GM19193 (cell line): Measurements from ENCODE around the gene GALNT2.

Experiments
- POLR2A ChIP-seq: IDR thresholded peaks from 4 replicates; pipeline ENCODE4 v1.6.1; 2011; ENCODE audit not compliant: insufficient read depth, insufficient read length; ENCODE audit errors: extremely low read depth

Gene GALNT2

DNA sequence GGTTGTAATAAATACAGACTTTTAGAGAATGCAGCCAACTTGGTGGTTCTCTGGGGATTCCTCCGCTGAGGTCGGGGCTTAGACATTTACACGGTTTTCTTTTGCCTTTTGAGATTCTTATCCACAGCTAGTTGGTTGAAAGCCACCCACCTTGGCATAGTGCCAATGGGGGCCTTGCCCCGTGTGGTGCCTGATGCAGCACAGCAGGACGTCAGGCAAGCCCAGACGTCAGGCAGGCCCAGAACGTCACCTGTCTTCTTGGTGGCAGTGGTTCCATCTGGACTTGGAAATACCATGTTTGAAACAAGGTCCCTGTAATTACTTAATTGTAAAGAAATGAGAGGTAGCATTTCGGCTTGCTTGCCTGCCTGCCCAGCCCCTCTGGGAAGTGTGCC, 78.5 kb downstream of the GALNT2 start:
- TF ChIP-seq POLR2A, result no peak

DNA sequence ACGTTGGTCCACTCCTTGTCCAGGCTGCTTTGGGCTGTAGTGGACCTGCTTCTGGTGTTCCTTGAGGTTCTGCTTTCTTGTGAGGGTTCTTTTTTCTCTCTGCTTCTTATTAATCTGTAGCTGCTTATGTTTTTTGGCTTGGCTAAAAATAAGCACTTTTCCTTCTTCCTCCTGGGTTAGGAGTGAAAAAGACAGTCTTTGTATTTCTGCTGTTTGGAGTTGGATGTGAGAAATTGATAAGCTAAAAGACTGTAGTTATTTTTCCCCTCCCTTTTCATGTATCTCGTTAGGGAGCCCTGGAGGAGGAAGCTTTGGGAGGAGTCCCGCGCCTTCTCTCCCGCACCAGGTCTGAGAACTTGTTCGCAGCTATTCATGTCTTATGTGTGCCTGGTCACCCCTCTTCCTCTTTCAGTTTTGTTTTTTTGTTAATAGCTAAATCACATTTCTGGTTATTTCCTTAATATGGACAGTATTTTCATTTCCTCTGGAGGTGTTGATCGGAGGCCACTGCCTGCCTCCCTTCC, 79.0 kb downstream of the GALNT2 start:
- TF ChIP-seq POLR2A, result no peak

DNA sequence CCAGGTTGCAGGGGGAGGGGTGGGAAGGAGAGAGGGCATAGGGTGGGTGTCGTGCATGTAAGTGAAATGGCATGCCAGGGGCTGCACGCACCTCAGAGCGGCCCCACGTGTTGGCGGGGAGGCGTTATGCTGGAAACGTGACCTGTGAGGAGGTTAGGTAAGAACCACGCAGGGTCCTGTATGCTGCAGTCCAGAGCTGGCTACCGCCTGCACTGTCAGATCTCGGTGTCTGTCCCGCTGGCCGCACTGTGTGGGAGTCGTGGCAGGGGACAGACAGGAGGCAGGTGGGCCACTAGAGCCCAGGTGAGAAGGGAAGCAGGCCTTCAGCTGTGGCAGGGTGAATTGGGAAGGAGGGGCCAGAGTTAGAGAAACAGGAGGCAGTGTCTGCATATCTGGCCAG, 79.7 kb downstream of the GALNT2 start:
- no peak for TF ChIP-seq POLR2A

DNA sequence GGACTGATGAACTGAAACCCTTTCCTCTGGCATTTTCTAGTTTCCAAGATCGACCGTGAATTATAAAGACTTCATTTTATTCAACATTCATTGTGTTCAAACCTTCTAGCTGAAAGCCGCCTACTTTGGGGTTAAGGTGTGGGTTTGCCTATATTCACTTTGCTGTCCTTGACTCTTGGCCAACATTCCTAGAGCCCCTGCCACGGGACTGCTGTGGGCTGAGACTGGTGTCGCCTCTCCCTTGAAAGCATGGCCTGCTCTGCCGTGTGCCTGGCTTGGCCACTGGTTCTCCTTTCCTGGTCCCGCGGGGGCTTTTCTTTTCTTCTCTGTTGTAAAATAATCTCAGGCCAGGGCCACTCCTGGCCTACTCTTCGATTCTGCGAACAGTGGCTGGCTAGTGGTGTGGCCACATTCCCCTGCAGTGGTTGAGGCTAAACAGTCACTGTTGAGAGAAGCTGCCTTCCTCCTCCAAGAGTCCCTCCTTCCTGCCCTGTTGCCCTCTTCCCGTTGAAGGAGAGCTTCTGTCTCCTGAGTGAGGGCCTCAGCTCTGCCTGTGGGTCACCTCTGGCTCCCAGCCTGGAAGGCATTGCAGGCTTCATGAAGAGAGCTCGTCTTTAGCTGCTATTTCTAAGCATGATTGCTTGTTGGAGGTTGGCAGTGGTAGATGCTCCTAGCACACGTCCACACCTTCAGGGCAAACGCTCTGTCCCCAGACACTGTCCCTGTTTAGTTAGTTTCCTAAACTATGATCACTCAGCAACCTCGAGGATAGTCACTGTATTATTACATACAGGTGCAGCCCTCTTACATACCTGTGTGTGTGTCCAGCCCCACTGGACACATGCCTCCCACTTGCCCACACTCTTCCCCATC, 80.5 kb downstream of the GALNT2 start:
- no peak for TF ChIP-seq POLR2A

DNA sequence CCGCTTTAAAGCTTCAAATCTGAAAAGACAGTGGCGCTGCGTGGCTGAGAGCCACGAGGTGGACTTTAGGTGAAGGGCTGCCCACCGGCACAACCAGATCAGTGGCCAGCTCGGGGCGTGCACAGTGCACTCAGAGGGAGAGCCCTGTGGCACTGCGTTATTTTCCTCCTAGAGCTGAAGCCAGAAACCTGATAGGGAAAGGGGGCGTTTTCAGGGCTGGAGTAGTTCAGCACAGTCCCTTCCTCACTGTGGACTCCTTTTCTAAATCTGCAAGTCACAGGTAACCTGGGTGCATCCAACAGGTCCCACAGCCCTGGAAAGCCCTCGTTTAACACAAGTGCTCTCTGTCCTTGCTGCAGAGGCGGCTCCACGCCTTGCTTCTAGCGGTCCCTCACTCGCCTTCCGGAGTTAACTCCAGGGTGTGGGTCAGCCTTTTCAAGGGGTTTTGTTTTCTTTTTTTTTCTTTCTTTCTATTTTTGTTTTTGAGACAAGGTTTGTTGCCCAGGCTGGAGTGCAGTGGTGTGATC, 81.2 kb downstream of the GALNT2 start:
- TF ChIP-seq POLR2A, result no peak

DNA sequence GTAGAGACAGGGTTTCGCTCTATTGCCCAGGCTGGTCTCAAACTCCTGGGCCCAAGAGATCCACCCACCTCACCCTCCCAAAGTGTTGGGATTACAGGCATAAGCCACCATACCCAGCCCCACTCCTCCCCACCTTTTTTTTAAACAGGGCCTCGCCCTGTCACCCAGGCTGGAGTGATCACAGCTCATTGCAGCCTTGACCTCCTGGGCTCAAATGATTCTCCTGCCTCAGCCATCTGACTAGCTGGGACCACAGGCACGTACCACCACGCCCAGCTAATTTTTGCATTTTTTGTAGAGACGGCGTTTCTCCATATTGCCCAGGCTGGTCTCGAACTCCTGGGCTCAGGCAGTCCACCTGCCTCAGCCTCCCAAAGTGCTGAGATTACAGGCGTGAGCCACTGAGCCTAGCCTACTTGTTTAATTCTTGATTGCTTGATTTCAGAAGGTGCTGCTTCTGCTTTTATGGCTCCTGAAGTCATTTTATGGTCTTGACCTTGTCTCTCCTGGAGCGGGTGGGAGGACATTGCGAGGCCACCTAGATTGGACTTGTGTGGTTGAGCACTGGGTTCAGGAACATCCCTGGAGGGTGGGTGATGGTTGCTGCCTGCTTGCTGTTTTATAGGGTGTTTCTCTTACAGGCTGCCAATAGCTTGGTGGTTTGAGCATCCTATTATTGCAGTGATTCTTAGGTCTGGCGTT, 81.9 kb downstream of the GALNT2 start:
- no peak for TF ChIP-seq POLR2A

DNA sequence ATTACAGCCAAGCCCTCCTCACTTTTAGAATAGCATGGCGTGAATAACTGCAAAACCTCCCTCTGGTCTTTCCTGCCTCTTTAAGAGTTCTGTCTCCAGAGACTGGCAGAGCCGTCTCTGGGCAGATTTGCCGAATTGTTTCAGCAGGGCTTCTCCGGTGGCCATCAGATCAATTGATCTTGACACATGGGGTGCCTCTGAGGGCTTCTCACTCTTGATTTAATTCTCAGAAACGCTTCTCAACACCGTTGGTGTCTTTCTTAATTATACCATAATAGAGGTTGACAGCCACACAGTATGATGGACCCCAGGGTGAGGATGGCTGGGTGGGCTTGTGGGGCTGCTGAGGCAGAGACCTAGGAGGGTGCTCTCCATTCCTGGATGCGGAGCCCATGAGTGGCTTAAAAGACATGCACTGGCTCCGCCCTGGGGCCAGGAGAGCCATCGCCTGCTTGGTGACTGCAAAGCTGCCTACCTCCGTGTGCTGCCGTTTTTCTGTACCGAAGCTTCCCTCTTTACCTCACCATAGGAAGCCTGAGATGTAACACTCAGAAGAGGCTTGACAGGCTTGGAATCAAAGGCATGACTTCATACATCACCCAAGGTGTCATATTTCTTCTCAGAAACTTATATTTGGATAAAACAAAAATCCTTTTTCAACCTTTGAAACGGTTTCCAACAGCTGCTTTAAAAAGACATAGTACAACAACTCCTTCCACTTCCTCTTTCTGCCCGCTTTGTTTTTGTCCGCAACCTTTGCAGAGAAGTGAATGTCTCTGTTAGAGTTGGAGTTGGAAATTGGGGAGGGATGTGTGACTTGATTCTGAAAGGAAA, 82.9 kb downstream of the GALNT2 start:
- peak; percentile 36 for TF ChIP-seq POLR2A

DNA sequence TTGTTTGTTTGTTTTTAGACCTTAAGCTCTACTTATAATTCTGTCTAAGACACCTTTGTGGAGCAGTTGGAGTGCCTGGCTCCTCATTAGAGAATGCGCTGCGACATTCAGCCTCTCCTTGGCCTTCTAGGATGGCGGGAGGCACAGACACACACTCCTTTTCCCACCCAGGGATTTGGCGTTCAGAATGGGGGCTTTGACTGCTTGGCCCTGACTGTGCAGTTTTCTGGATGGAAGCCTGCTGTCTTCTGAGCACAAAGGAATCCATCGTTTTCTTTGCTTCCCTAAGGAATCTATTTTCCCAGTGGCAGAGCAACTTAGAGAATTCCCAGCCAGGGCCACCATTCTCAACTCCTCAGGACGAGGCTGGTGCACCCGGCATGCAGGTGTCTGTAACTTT, 83.6 kb downstream of the GALNT2 start:
- TF ChIP-seq POLR2A, result no peak

DNA sequence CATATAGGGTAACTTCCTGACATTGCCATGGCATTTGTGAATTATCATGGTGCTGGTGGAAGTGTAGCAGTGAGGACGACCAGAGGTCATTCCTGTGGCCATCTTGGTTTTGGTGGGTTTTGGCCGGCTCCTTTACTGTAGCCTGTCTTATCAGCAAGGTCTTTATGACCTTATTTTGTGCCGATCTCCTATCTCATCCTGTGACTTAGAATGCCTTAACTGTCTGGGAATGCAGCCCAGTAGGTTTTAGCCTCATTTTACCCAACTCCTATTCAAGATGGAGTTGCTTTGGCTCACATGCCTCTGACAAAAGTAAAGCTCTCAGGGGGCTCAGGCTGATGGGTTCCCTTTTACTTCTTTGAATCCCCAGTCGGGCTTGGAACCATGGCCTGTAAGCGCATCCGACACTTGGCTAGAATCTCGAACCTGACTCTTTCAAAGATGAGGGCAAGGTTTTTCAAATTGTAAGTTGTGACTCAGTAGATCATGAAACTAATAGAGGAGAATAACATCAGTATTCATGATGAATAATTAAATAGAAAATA, 85.0 kb downstream of the GALNT2 start:
- TF ChIP-seq POLR2A, result no peak

DNA sequence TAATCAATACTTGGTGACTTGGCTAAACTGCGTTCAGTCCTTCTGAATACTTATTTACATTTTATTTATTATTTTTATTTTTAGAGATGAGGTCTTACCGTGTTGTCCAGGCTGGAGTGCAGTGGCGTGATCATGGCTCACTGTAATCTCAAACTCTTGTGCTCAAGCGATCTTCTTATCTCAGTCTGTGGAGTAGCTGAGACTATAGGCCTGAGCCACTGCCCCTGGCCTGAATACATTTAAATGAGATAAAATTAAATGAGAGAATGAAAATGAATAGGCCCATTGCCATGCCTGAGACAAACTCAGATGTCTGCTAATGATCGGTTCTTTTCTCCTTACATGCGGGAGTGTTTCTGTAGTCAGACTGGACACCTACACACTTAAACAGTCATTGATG, 86.0 kb downstream of the GALNT2 start:
- TF ChIP-seq POLR2A, result no peak

DNA sequence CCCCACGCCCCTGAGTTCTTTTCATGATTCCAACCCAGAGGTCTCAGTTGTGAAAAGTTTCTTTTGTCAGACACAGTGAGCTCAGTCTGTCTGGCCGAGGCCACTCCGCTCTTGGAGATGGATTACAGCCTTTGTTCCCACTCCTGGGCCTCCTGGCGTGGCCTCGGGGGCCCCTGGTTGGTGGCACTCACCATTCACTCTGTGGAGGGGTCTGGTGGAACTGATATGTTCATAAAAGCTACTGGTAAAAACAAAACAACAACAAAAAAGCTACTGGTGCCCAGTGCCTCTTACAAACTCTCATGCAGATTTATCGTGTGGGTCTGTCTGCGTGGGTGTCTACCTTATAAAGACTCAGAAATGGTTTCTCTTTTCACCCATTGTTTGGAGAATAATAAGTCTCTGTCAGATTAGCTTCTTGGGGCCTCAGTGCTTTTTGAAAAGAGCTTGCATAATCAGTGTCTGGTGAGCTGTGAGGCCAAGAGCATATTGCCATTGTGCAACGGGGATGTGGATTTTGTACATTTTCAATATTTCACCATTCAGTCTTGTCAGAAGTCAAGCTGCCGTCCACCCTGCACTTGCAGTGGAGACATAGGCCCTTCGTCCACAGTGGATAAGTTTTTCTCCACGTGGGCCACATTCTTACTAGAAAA, 86.7 kb downstream of the GALNT2 start:
- TF ChIP-seq POLR2A, result no peak

DNA sequence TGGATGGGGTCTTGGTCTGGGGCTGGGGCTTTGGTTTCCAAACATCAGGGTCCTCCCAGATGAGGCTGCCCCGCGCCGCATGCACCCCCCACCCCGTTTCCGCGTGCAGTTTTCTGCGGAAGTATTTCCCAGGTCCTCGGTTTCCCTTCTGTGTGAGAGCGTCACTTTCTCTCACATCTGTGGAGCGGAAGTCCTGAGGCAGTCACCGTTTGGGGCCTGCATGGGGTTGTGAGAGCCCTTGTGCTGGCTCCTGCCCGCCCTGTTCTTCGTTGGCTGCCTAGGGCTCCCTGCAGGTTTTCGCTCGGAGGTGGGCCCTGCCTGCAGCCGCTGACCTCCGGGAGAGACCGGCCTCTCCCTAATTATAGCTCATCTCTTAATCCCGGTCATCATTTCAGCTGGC, 88.0 kb downstream of the GALNT2 start:
- no peak for TF ChIP-seq POLR2A

DNA sequence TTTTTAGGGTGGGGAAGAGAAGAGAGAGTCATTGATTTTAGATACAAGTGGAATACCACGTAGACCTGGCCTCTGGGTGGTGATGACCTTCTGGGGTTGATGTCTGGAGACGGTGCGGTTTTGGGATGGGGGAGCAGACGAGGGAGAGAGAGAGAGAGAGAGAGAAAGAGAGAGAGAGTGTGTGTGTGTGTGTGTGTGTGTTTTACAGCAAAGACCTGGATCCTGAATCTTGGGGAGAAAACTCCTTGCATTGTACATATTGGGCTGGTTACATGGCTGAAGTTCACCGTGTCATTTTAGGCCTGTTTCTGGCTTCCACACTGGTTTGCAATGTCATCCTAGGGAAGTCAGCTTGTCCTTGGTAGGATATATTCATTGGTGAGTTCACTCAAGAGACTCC, 89.0 kb downstream of the GALNT2 start:
- no peak for TF ChIP-seq POLR2A

DNA sequence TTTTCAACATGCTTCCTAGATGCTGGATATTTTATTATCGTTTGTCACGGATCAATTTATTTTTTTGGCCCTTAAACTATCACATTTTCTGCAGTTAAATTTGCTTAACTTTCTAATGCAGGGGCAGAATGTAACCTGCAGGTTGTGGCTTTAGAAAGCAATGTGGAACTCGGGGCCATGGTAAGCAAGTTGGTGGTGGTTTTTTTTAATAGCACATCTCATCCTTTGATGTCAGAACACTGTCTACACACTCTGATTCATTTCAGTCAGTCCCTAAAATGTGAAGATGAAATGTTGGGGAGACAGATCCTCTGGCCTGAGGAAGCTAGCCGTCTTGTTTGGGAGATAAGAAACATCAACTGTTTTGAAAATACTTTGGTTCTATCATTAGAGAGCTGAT, 89.5 kb downstream of the GALNT2 start:
- TF ChIP-seq POLR2A, result no peak

DNA sequence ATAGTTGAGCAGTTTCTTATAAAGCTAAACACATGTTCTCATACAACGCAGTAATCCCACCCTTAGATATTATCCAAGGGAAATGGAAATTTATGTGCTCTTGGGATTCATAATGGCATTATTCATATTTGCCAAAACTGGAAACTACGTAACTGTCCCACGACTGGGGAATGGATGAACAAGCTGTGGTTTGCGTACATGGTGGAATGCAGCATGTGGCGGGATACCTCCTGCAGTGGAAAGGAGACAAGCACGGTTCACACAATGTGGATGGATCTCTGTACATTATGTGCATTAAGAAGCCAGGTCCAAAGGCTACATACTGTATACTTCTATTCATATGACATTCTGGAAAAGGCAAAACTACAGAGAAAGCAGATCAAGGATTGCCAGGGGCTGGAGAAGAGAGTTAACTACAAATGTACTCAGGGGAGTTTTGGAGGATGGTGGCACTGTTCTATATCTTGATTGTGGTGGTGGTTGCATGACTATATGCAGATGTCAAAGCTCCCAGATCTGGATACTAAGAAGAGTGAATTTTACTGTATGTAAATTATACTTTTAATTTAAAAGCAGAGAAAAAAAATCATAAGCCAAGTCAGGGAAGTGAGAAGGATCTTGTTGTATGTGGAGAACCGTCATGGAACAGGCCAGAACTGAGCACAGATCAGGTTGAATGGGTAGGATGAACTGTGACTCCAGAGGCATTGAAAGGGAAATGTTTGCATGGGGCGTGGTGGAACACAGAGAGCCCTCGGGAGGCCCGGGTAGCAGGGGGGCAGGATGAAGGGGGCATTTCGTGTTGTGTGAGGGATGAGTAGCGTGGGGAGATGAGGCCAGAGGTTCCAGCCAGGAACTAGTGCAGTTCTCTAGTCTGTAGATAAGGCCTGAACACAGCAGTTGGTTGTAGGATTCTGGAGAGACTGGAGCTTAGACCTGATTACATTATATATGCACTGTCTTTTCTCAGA, 90.7 kb downstream of the GALNT2 start:
- TF ChIP-seq POLR2A, result no peak
